Measurements from ENCODE around the gene EIF4A2.

Gene EIF4A2

GRCh38 chr3:186784820-186785494 lies 1.6 kb downstream of the EIF4A2 start:
- no peaks in the 10 kb centered on the region for H3K27me3 ChIP-seq (ENCODE audit: insufficient read depth, low read length)
- H3K4me3 ChIP-seq (ENCODE audit: low read depth, low read length), result peak overlapping the region; percentile 97
- peak overlapping the region; percentile 92 for H3K27ac ChIP-seq (ENCODE audit: low read depth, low read length)
- peaks cover 61% of the 10 kb centered on the region for H3K36me3 ChIP-seq (ENCODE audit: insufficient read depth, low read length)
- H3K4me1 ChIP-seq (ENCODE audit: control insufficient read depth, insufficient read depth, low read length, unreplicated experiment), result peaks cover 26% of the 10 kb centered on the region
- peaks cover 67% of the 10 kb centered on the region for H3K79me2 ChIP-seq (ENCODE audit: control insufficient read depth, insufficient read depth, low read length, unreplicated experiment)
- H2AFZ ChIP-seq (ENCODE audit: low read length, unreplicated experiment), result no peak overlapping the region

GRCh38 chr3:186785495-186786018 lies 2.2 kb downstream of the EIF4A2 start:
- H3K79me2 ChIP-seq (ENCODE audit: control insufficient read depth, insufficient read depth, low read length, unreplicated experiment), result peaks cover 67% of the 10 kb centered on the region
- peak overlapping the region; percentile 97 for H3K4me3 ChIP-seq (ENCODE audit: low read depth, low read length)
- H3K27me3 ChIP-seq (ENCODE audit: insufficient read depth, low read length), result no peaks in the 10 kb centered on the region
- peaks cover 26% of the 10 kb centered on the region for H3K4me1 ChIP-seq (ENCODE audit: control insufficient read depth, insufficient read depth, low read length, unreplicated experiment)
- H3K27ac ChIP-seq (ENCODE audit: low read depth, low read length), result peak overlapping the region; percentile 92
- H3K36me3 ChIP-seq (ENCODE audit: insufficient read depth, low read length), result peaks cover 62% of the 10 kb centered on the region
- H2AFZ ChIP-seq (ENCODE audit: low read length, unreplicated experiment), result no peak overlapping the region

DNA sequence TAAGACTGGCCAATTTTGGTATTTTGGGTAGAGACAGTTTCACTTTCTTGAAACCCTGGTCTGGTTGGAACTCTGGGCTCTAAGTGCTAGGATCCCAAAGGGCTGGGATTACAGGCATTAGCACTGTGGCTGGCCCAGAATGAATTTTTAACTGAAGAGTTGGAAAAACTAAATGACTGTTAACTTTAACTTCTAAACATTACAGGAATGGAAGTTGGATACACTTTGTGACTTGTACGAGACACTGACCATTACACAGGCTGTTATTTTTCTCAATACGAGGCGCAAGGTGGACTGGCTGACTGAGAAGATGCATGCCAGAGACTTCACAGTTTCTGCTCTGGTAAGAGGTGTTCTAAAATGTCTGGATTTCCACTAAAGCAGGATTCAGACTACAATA lies 3.5 kb downstream of the EIF4A2 start:
- H3K36me3 ChIP-seq (ENCODE audit: insufficient read depth, low read length), result peaks cover 66% of the 10 kb centered on the region
- H3K4me3 ChIP-seq (ENCODE audit: low read depth, low read length), result peak overlapping the region; percentile 97
- no peak overlapping the region for H2AFZ ChIP-seq (ENCODE audit: low read length, unreplicated experiment)
- peaks cover 64% of the 10 kb centered on the region for H3K79me2 ChIP-seq (ENCODE audit: control insufficient read depth, insufficient read depth, low read length, unreplicated experiment)
- peak overlapping the region; percentile 92 for H3K27ac ChIP-seq (ENCODE audit: low read depth, low read length)
- H3K27me3 ChIP-seq (ENCODE audit: insufficient read depth, low read length), result no peaks in the 10 kb centered on the region
- H3K4me1 ChIP-seq (ENCODE audit: control insufficient read depth, insufficient read depth, low read length, unreplicated experiment), result peaks cover 21% of the 10 kb centered on the region

- H3K79me2 ChIP-seq (ENCODE audit: control insufficient read depth, insufficient read depth, low read length, unreplicated experiment), result peaks cover 57% of the 10 kb centered on the region
- H3K4me1 ChIP-seq (ENCODE audit: control insufficient read depth, insufficient read depth, low read length, unreplicated experiment), result peaks cover 20% of the 10 kb centered on the region
- H2AFZ ChIP-seq (ENCODE audit: low read length, unreplicated experiment), result no peak overlapping the region
- no peaks in the 10 kb centered on the region for H3K27me3 ChIP-seq (ENCODE audit: insufficient read depth, low read length)
- peak overlapping the region; percentile 97 for H3K4me3 ChIP-seq (ENCODE audit: low read depth, low read length)
- H3K36me3 ChIP-seq (ENCODE audit: insufficient read depth, low read length), result peaks cover 66% of the 10 kb centered on the region
- peak overlapping the region; percentile 92 for H3K27ac ChIP-seq (ENCODE audit: low read depth, low read length)
These were observed 4.5 kb downstream of the EIF4A2 start for GRCh38 chr3:186787642-186788481.

- Histone ChIP-seq H3K4me1 (ENCODE audit: control insufficient read depth, insufficient read depth, low read length, unreplicated experiment) (peaks cover 20% of the 10 kb centered on the region), H2AFZ (ENCODE audit: low read length, unreplicated experiment) (no peak overlapping the region), H3K27ac (ENCODE audit: low read depth, low read length) (peak overlapping the region; percentile 7; the same call in 1 of the 2 replicates), H3K79me2 (ENCODE audit: control insufficient read depth, insufficient read depth, low read length, unreplicated experiment) (peaks cover 51% of the 10 kb centered on the region), H3K27me3 (ENCODE audit: insufficient read depth, low read length) (no peaks in the 10 kb centered on the region), H3K4me3 (ENCODE audit: low read depth, low read length) (peak overlapping the region; percentile 97), H3K36me3 (ENCODE audit: insufficient read depth, low read length) (peaks cover 69% of the 10 kb centered on the region)
These were observed 5.3 kb downstream of the EIF4A2 start for GRCh38 chr3:186788482-186789370.

DNA sequence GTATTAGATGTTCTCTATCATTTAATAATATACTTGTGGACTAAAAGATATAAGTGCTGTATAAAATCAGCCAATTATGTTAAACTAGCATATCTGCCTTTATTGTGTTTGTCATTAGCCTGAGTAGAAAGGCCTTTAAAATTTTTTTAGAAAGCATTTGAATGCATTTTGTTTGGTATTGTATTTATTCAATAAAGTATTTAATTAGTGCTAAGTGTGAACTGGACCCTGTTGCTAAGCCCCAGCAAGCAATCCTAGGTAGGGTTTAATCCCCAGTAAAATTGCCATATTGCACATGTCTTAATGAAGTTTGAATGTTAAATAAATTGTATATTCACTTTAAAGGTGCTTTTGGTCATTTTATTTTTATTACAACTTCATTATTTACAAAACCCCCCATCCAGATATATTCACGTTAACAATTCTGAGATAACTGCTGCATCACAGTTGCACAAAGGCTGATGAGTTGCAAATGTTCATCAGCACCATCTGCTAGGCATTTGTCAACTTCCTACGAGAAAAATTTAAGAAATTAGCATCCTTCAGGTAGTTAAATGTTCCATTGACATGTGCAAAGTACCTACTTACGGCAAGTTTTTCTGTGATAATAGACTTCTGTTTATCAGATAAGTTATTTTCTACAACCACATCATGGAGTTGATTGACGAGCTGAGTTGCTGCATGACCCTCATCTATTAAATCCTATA lies 6.3 kb downstream of the EIF4A2 start:
- H3K79me2 ChIP-seq (ENCODE audit: control insufficient read depth, insufficient read depth, low read length, unreplicated experiment), result peaks cover 41% of the 10 kb centered on the region
- no peaks in the 10 kb centered on the region for H3K27me3 ChIP-seq (ENCODE audit: insufficient read depth, low read length)
- peaks cover 20% of the 10 kb centered on the region for H3K4me1 ChIP-seq (ENCODE audit: control insufficient read depth, insufficient read depth, low read length, unreplicated experiment)
- H3K27ac ChIP-seq (ENCODE audit: low read depth, low read length), result no peak overlapping the region; the same call in 1 of the 2 replicates
- no peak overlapping the region for H3K4me3 ChIP-seq (ENCODE audit: low read depth, low read length)
- peaks cover 61% of the 10 kb centered on the region for H3K36me3 ChIP-seq (ENCODE audit: insufficient read depth, low read length)
- H2AFZ ChIP-seq (ENCODE audit: low read length, unreplicated experiment), result no peak overlapping the region

- H3K27ac ChIP-seq (ENCODE audit: low read depth, low read length), result peak overlapping the region; percentile 27
- H3K4me3 ChIP-seq (ENCODE audit: low read depth, low read length), result no peak overlapping the region
- peaks cover 20% of the 10 kb centered on the region for H3K4me1 ChIP-seq (ENCODE audit: control insufficient read depth, insufficient read depth, low read length, unreplicated experiment)
- H2AFZ ChIP-seq (ENCODE audit: low read length, unreplicated experiment), result no peak overlapping the region
- no peaks in the 10 kb centered on the region for H3K27me3 ChIP-seq (ENCODE audit: insufficient read depth, low read length)
- peaks cover 55% of the 10 kb centered on the region for H3K36me3 ChIP-seq (ENCODE audit: insufficient read depth, low read length)
- peaks cover 34% of the 10 kb centered on the region for H3K79me2 ChIP-seq (ENCODE audit: control insufficient read depth, insufficient read depth, low read length, unreplicated experiment)
These were observed 7.0 kb downstream of the EIF4A2 start for GRCh38 chr3:186790261-186790981.

GRCh38 chr3:186798239-186798874 lies 15.0 kb downstream of the EIF4A2 start:
- Histone ChIP-seq H2AFZ (ENCODE audit: low read length, unreplicated experiment) (no peak overlapping the region), H3K36me3 (ENCODE audit: insufficient read depth, low read length) (peaks cover 23% of the 10 kb centered on the region), H3K4me1 (ENCODE audit: control insufficient read depth, insufficient read depth, low read length, unreplicated experiment) (no peaks in the 10 kb centered on the region), H3K27me3 (ENCODE audit: insufficient read depth, low read length) (no peaks in the 10 kb centered on the region), H3K27ac (ENCODE audit: low read depth, low read length) (no peak overlapping the region), H3K79me2 (ENCODE audit: control insufficient read depth, insufficient read depth, low read length, unreplicated experiment) (no peaks in the 10 kb centered on the region), H3K4me3 (ENCODE audit: low read depth, low read length) (no peak overlapping the region)

DNA sequence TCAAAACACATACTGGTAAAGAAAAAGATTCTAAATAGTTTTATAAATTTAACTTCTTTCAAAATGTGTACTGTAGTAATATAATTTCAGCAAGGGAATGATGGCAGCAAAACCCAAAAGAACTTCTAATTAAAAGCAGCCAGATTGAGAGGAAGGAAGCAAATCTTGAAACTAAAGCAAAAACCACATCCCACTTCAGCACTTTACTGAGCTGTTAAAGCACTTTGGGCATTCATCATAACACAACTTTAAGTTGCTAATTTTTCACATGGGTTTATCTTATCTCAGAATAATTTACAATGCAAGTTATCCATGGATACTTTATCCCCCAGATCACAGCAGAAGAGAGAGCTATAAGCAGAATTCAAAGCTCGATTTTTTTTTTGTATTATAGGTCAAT lies 16.9 kb downstream of the EIF4A2 start:
- H2AFZ ChIP-seq (ENCODE audit: low read length, unreplicated experiment), result no peak overlapping the region
- no peaks in the 10 kb centered on the region for H3K27me3 ChIP-seq (ENCODE audit: insufficient read depth, low read length)
- peaks cover 9% of the 10 kb centered on the region for H3K4me1 ChIP-seq (ENCODE audit: control insufficient read depth, insufficient read depth, low read length, unreplicated experiment)
- no peak overlapping the region for H3K27ac ChIP-seq (ENCODE audit: low read depth, low read length)
- H3K4me3 ChIP-seq (ENCODE audit: low read depth, low read length), result no peak overlapping the region
- H3K79me2 ChIP-seq (ENCODE audit: control insufficient read depth, insufficient read depth, low read length, unreplicated experiment), result peaks cover 9% of the 10 kb centered on the region
- peaks cover 23% of the 10 kb centered on the region; the same call in 1 of the 2 replicates for H3K36me3 ChIP-seq (ENCODE audit: insufficient read depth, low read length)
